ENCODE results near the gene SOD3. TPM values are rescaled to one million over a fixed set of nuclear protein-coding genes. Genes with fewer than 3 reads are reported as not detected.
A peak's percentile ranks its signal among the peaks of the same experiment; 100 is the strongest.

Gene SOD3
- total and polyA plus RNA-seq, 2 of the 8 experiments (the other 6 are each of a cell fraction or from before 2014, with no cell fraction given) = 4.9 TPM

DNA sequence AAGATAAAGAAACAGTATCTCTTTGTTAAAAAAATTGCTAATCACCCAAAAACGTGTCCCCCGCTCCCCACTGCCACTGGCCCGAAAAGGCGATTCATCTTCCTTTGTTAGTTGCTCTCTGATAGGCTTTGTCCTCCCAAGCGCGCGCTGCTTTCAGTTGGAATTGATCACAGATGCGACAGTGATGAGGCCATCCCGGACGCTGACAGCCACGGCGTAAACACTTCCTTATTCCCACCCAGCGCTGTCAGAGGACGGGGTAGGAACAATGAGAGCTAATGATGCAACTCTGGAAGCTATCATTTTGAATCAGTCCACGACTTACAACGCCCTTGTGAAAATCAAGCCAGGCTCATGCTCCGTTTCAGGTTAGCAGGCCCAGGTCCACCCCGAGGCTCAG lies 21.4 kb downstream of the SOD3 start:
- Histone ChIP-seq H3K4me3 (ENCODE audit: extremely low read depth in 1 of 4, insufficient read depth in 2 of 4, low read depth in 3 of 4, low read length in 4 of 4) (no peak overlapping the region), H2AK5ac (ENCODE audit: low read depth, low read length) (no peak overlapping the region), H3K23me2 (ENCODE audit: low read depth, low read length) (no peaks in the 10 kb centered on the region), H4K5ac (ENCODE audit: insufficient read length, low read depth, low read length) (no peak overlapping the region), H3K23ac (ENCODE audit: insufficient read length) (no peak overlapping the region), H2BK15ac (ENCODE audit: low read length) (no peak overlapping the region), H2BK5ac (ENCODE audit: low read depth, low read length) (no peak overlapping the region), H3K36me3 (ENCODE audit: control insufficient read depth in 2 of 4, insufficient read depth in 4 of 4, low read length in 3 of 4) (no peaks in the 10 kb centered on the region), H3K9ac (replicated peaks in 1 of 4; ENCODE audit: extremely low read depth in 1 of 4, low read depth in 3 of 4, low read length in 3 of 4) (no peak overlapping the region), H3K4ac (replicated peaks; ENCODE audit: insufficient read length, low read depth, low read length) (no peak overlapping the region), H3K56ac (replicated peaks; ENCODE audit: insufficient read length, low read depth, low read length) (no peak overlapping the region), H2BK12ac (ENCODE audit: low read depth, low read length) (no peak overlapping the region), H3K4me2 (ENCODE audit: insufficient read depth in 1 of 2, low read depth in 2 of 2, low read length in 2 of 2) (no peak overlapping the region), H2AFZ (ENCODE audit: low read length) (no peak overlapping the region), H2BK120ac (replicated peaks; ENCODE audit: low read depth, low read length) (no peak overlapping the region), H4K20me1 (replicated peaks in 1 of 2; ENCODE audit: control insufficient read depth in 1 of 2, insufficient read depth in 2 of 2, low read length in 2 of 2) (no peaks in the 10 kb centered on the region), H2BK20ac (ENCODE audit: low read length) (no peak overlapping the region), H3K9me3 (ENCODE audit: insufficient read depth in 2 of 2, low read depth in 1 of 2, low read length in 1 of 2) (no peaks in the 10 kb centered on the region), H3K27ac (ENCODE audit: low read depth, low read length) (no peak overlapping the region), H3K79me2 (ENCODE audit: control insufficient read depth in 1 of 2, insufficient read depth in 2 of 2, low read length in 2 of 2) (no peaks in the 10 kb centered on the region), H3K4me1 (replicated peaks in 1 of 4; ENCODE audit: control insufficient read depth in 3 of 4, insufficient read depth in 4 of 4, low read length in 3 of 4) (no peaks in the 10 kb centered on the region; a peak in 1 of 7 replicates), H3K18ac (ENCODE audit: extremely low read depth, low read length) (no peak overlapping the region), H3K14ac (ENCODE audit: insufficient read length) (no peak overlapping the region), H3K79me1 (ENCODE audit: low read depth, low read length) (no peaks in the 10 kb centered on the region), H4K8ac (ENCODE audit: extremely low read depth, insufficient read depth, low read length) (peak overlapping the region; percentile 81), H3K27me3 (replicated peaks in 1 of 4; ENCODE audit: control insufficient read depth in 3 of 4, extremely low read depth in 1 of 4, insufficient read depth in 3 of 4, low read length in 3 of 4) (no peaks in the 10 kb centered on the region), H4K91ac (replicated peaks; ENCODE audit: insufficient read length, low read length) (no peak overlapping the region)
- ChIA-PET POLR2A (ENCODE audit: partially characterized antibody) (no interaction called here), CTCF (ENCODE audit: partially characterized antibody) (interaction anchor here (1.2 kb wide), 1 partner anchor 9 kb away, joined by 3 read pairs; no protein-coding TSS in a partner anchor)
- WGBS, 2 experiments (ENCODE audit: extremely low coverage in 1 of 2, insufficient coverage in 1 of 2, insufficient read length in 1 of 2, insufficient replicate concordance in 2 of 2, low coverage in 1 of 2, low lambda C conversion rate in 2 of 2, missing lambda C conversion rate in 1 of 2) = 89% methylated on average over 18 of the region's 18 CpGs; no CpG with 5 or more reads in 1 of the 2 experiments
- DNase-seq (ENCODE audit: low read depth in 1 of 2, low spot score in 2 of 2) = no peak
- TF ChIP-seq PHF8 (conservative IDR thresholded peaks at IDR 0.05; ENCODE audit: low read depth, low read length) = no peak
- no peak for FAIRE-seq
